HG03039 (cell line): ENCODE measurements around the gene COL5A2.

Experiments used
- ATAC-seq: cut with Tn5 transposase; IDR thresholded peaks from one replicate; pipeline ENCODE4 v1.9.1; 2021; ENCODE audit warnings: mild to moderate bottlenecking, moderate library complexity; ENCODE audit not compliant: unreplicated experiment

The COL5A2 gene

DNA sequence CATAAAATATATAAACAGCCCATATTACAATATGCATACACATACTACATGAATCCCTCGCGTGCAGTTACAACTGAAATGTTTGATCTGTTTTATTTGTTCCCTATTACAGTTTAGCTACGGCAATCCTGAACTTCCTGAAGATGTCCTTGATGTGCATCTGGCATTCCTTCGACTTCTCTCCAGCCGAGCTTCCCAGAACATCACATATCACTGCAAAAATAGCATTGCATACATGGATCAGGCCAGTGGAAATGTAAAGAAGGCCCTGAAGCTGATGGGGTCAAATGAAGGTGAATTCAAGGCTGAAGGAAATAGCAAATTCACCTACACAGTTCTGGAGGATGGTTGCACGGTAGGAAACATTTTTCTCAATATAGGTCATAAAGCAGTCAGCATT, 169.0 kb downstream of the COL5A2 start:
- no peak for ATAC-seq

DNA sequence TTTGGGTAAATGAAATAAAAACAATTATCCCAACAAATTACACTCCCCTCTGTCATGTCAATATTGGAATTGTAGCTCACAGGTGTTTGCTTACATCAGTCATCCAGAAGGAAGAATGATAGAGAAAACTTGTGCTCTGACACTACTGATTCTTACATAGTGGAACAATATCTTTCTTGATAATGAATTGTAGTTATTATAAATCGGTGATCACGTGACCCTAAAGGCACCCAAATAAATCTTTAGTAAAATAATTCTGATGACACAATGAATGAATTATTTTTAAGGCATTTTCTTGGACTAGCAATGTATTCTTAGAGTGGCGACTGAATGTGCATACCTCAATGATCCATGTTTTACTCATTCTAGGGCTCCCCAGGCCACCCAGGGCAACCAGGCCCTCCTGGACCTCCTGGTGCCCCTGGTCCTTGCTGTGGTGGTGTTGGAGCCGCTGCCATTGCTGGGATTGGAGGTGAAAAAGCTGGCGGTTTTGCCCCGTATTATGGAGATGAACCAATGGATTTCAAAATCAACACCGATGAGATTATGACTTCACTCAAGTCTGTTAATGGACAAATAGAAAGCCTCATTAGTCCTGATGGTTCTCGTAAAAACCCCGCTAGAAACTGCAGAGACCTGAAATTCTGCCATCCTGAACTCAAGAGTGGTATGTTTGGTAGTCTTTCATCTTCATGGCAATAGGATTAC, 170.9 kb downstream of the COL5A2 start:
- ATAC-seq: no peak

DNA sequence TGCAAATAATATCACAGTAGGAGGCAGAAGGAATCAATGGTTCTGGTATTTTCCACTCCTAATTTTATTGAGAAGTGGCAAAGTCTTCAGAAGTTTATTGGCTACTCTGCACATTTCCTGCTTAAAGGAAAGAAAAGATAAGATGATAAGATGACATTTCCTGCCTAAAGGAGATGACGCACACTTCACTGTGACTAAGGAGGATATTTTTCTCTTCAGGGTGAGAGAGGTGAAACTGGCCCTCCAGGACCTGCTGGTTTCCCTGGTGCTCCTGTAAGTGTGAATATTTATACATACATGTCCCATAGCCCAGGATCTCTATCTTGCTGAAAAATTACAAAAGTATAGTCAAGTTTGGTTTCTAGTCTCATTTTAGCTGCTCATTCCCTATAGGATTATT, 177.5 kb downstream of the COL5A2 start:
- ATAC-seq: no peak

DNA sequence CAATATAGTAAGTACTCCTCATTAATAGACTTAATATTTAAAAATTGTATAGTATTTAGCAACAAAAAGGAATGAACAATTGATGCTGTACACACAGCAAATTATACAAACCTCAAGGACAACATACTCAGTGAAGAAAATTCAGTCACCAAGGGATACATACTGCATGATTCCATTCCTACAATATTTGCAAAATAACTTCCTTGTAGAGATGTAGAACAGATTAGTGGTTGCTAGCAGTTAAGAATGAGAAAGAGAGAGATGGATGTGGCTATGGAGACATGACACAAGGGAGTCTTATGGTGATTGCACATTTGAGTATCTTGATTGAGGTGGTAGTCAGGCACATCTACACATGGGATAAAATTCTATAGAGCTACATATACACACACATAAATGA, 179.3 kb downstream of the COL5A2 start:
- ATAC-seq: no peak

DNA sequence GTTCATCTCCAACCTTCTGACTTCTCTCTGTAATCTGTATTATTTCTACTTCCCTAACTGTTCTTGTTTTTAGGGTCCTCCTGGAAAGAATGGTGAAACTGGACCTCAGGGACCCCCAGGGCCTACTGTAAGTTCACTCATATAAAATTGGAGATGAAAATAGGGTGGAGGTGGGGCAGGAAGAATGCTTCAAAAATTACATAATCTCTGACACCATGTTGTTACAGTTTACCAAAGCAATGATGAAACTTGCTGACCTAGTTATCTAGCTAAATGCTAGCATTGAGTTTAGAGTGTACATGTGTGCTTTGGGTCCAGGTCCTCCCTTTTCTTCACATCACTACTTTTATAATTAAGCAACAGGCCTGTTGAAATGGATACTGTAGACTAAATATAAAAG, 182.3 kb downstream of the COL5A2 start:
- ATAC-seq: no peak

DNA sequence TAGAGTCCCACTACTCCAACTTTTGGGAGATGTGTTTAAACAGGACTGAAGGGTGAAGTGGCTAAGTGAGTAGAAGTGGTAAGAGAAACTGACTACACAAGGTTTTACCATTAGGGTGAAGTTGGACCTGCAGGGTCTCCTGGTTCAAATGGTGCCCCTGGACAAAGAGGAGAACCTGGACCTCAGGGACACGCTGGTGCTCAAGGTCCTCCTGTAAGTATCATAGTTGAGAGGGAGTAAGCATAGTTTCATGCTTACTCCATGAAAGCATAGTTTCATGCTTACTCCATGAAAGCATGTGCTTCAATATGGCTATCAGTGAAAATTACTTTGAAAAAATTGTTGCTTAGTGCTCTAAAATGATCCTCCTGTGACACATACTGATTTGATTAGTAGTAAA, 186.3 kb downstream of the COL5A2 start:
- no peak for ATAC-seq

DNA sequence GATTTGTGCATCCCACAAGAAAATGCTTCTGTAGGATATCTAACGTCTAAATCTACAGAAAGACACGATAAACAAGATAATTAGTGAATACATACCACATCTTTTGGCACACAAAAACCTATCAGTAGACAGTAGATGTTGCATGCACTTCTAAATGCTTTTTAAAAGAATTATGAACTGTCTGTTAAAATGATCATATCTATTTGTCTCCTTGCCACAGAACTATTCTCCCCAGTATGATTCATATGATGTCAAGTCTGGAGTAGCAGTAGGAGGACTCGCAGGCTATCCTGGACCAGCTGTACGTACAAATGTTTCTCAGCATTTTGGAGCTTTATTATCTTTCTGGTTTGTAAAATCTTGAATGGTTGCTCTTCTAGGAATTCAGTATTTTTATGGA, 192.7 kb downstream of the COL5A2 start:
- no peak for ATAC-seq

DNA sequence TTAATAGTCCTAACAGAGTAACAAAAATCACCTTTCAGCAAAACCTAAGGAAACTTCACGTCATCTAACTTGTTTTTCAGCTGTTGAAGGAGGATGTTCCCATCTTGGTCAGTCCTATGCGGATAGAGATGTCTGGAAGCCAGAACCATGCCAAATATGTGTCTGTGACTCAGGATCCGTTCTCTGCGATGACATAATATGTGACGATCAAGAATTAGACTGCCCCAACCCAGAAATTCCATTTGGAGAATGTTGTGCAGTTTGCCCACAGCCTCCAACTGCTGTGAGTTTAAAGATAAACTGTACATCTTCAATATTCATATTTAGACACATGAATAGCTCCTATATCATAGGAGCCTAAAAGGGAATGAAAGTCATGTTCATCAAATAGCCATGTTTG, 194.9 kb downstream of the COL5A2 start:
- no peak for ATAC-seq

DNA sequence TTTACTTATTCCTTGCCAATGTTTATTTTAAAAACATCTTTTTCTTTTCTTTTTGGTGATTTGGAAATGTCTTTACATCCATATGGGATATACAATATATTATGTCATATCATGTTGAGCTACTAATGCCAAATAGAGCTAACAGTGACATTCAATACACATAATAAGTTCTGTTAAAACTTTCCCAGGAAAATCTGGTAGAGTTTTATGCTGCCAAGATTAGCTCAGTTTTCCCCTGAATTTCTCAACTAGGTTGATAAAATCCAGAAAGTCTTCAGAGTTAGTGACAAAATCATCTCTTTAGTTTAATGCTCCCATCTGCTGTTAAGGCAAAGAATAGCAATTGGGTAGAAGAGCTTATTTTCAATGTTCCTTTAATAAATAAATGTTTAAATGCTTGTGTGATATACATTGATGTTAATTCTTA, 195.5 kb downstream of the COL5A2 start:
- ATAC-seq: no peak

DNA sequence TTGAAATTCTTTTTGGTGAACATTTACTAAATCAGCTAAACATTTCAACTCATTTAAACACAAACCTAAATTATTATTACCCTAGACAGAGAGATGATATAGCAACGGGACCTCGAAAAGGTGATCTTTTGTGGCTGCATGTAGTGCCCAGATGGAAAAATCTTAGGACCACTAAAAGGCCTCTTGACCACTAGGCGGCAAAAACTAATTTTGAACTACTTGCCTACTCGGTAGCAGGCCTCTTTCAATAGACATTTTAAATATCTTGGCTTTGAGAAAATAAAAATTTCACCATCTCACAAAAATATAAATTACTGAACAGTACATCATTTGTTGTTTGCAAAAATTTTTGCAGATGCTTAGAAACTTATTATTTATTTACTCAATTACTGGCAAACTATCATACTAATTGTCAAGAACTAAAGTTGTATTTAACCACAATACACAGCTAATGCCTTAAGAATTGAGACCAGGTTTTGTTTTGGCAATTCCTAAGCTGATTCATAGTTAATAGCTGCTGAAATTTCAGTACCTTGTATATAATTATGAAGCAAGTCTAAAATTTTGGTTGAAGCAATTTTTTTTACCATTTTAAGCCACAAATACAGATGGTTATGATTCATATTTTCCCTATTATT, 196.0 kb downstream of the COL5A2 start:
- no peak for ATAC-seq
